Cardiac fibroblast (primary cell): ENCODE results near the gene MAGI3.

Experiments
- DNase-seq, 2 donors: peaks; one replicate each; pipeline versions ENCODE4 v3.0.0 to v3.0.0-alpha.2; 2010; ENCODE audit warnings: low read depth in 2 of 2
- H3K4me3 ChIP-seq, 2 donors: replicated peaks in 1 of 2; 1 replicate in 1 of 2; 2 replicates in 1 of 2; pipeline ENCODE4 v1.5.1; 2011; ENCODE audit warnings: low read depth in 2 of 2, low read length in 2 of 2, mild to moderate bottlenecking in 2 of 2, moderate library complexity in 1 of 2
- TF ChIP-seq, protein P1 (sequence below): IDR thresholded peaks from one replicate; pipeline ENCODE4 v1.5.1; 2011; ENCODE audit warnings: low read depth, mild to moderate bottlenecking, low read length, inconsistent platforms

MAGI3 gene

DNA sequence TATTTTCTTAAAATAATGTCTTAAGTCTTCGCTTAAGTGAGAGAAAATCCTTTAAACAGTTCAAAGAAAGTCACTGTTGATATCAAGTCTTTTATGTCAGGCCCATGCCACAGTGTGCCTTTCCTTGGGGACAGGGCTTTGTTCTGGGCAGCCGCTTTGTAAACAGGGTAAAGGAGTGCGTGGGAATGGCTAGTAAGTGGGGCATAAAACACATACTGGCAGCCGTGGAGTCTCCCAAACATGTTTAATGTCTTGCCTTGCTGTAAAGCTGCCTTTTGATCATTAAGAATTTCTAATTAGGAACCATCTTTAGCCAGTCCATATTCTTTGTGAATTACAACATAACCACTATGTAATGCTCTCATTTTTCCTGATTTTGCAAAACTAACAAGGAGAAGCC, 269.2 kb downstream of the MAGI3 start:
- no peak for DNase-seq
- no peak overlapping the region for H3K4me3 ChIP-seq

GRCh38 chr1:113660088-113660487, 269.8 kb downstream of the MAGI3 start:
- no peak overlapping the region for H3K4me3 ChIP-seq
- no peak for DNase-seq
- TF ChIP-seq, protein P1, sequence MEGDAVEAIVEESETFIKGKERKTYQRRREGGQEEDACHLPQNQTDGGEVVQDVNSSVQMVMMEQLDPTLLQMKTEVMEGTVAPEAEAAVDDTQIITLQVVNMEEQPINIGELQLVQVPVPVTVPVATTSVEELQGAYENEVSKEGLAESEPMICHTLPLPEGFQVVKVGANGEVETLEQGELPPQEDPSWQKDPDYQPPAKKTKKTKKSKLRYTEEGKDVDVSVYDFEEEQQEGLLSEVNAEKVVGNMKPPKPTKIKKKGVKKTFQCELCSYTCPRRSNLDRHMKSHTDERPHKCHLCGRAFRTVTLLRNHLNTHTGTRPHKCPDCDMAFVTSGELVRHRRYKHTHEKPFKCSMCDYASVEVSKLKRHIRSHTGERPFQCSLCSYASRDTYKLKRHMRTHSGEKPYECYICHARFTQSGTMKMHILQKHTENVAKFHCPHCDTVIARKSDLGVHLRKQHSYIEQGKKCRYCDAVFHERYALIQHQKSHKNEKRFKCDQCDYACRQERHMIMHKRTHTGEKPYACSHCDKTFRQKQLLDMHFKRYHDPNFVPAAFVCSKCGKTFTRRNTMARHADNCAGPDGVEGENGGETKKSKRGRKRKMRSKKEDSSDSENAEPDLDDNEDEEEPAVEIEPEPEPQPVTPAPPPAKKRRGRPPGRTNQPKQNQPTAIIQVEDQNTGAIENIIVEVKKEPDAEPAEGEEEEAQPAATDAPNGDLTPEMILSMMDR: no peak

More for the DNA sequence above, 269.2 kb downstream of the MAGI3 start:
- TF ChIP-seq, protein P1: no peak

DNA sequence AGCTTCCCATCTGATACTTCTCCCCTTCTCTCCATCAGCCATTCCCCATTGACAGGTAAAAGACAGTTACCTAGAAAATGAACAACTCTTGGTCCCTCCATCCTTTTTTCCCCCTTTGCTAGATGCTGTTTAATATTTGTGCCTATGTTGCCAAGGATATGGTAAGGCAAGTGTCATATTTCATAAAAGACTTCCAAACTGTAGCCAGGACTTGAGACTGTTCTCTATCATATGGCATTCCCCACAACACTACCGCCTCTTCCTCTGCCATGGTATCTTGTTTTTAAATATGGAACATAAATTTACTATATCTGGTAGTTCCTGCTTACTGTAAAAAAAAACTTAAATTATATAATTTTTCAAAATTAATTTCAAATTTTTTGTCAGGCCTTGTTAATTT, 271.8 kb downstream of the MAGI3 start:
- no peak overlapping the region for H3K4me3 ChIP-seq
- DNase-seq: peak in 1 of 2 donors; percentile 14
- TF ChIP-seq, protein P1: no peak

DNA sequence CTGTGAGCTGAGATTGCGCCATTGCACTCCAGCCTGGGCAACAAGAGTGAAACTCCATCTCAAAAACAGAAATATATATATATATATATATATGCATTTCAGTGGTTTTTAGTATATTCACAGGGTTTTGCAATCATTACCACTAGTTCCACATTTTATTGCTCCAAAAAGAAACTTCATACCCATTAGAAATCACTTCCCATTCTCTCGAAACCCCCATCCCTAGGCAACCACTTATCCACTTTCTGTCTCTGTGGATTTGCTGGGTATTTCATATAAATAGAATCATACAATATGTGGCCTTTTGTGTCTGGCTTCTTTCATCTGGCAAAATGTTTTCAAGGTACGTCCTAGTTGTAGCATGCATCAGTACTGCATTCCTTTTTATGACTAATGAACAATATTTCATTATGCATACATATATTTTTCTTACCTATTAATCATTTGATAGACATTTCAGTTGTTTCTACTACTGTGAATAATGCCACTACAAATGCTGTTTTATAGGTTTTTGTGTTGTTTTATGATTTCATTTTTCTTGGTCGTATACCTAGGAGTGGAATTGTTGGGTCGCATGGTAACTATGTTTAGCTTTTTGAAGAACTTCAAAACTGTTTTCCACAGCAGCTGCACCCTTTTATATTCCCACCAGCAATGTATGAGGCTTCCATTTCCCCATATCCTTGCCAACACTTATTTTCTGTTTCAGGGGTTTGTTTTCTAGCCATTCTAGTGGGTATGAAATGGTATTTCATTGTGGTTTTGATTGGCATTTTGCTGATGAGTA, 273.0 kb downstream of the MAGI3 start:
- TF ChIP-seq, protein P1: no peak

GRCh38 chr1:113665071-113665470, 274.8 kb downstream of the MAGI3 start:
- H3K4me3 ChIP-seq: no peak overlapping the region
- DNase-seq: no peak
- TF ChIP-seq, protein P1: no peak

More for the DNA sequence above, 273.0 kb downstream of the MAGI3 start:
- H3K4me3 ChIP-seq: no peak overlapping the region
- DNase-seq: peak; percentile 13 to 75

GRCh38 chr1:113666126-113666525, 275.8 kb downstream of the MAGI3 start:
- no peak overlapping the region for H3K4me3 ChIP-seq
- no peak for DNase-seq
- TF ChIP-seq, protein P1: no peak

DNA sequence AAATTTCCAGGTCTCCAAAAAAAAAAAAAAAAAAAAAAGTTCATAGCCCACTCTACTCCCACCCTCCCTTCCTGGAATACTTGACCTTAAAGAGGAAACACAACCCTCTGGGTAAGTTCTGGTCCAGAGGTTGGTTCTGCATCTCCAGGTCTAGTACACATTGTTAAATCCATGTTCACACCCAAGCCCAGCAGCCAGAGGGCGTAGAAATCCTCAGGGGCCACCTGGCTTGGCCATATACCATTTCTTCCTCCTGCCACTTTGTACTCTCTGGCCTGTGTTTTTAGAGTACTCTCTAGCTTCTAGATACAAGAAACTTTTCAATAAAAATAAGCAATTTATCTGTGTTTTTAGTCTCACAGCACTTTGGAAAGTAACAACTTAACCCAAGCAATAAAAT, 279.7 kb downstream of the MAGI3 start:
- no peak for DNase-seq
- TF ChIP-seq, protein P1: no peak
- no peak overlapping the region for H3K4me3 ChIP-seq
